GM18505 (cell line): ENCODE data around the gene ASB16.
"Not testable (repeated sequence)": the region's sequence is repeated elsewhere in the genome, so short reads cannot be mapped to it uniquely, and the experiment has no call there.

Experiments
- ATAC-seq: cut with Tn5 transposase; IDR thresholded peaks from one replicate; pipeline ENCODE4 v1.9.1; 2021; ENCODE audit not compliant: unreplicated experiment
- POLR2A ChIP-seq: IDR thresholded peaks from 4 replicates; pipeline ENCODE4 v1.6.1; 2011; ENCODE audit warnings: borderline replicate concordance; ENCODE audit not compliant: insufficient read depth, insufficient read length; ENCODE audit errors: extremely low read depth

Gene ASB16, protein sequence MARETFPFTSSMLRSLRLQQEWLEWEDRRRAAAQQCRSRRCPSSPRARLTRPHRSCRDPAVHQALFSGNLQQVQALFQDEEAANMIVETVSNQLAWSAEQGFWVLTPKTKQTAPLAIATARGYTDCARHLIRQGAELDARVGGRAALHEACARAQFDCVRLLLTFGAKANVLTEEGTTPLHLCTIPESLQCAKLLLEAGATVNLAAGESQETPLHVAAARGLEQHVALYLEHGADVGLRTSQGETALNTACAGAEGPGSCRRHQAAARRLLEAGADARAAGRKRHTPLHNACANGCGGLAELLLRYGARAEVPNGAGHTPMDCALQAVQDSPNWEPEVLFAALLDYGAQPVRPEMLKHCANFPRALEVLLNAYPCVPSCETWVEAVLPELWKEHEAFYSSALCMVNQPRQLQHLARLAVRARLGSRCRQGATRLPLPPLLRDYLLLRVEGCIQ

DNA sequence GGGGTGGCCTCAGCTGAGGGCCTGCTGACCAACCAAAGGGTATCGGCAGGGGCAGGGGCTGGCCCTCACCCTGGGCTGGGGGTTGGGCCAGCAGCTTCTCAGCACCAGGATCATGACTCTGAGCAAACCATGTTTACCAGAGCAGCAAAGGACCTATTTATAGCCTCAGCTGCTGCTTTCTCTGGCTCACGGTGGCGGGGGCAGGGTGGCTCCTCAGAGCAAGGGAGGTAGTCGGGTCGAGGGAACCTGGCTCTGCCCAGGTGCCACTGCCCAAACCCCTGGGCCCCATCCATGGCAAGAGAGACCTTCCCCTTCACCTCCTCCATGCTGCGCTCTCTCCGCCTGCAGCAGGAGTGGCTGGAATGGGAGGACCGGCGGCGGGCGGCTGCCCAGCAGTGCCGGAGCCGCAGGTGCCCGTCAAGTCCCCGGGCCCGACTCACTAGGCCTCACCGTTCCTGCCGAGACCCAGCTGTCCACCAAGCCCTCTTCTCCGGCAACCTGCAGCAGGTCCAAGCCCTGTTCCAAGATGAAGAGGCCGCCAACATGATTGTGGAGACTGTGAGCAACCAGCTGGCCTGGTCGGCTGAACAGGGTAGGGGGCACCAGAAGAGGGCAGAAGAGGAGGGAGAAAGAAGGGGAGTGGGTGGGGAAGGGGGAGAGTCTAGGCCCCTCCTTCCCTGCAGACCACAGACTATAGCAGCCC is at the start of gene ASB16:
TSS of gene ASB16 (plus strand) at position 206 of the 703 bp plus-strand sequence. CDS start at position 292, 86 bp downstream.
- TF ChIP-seq POLR2A: no peak
- no peak for ATAC-seq

DNA sequence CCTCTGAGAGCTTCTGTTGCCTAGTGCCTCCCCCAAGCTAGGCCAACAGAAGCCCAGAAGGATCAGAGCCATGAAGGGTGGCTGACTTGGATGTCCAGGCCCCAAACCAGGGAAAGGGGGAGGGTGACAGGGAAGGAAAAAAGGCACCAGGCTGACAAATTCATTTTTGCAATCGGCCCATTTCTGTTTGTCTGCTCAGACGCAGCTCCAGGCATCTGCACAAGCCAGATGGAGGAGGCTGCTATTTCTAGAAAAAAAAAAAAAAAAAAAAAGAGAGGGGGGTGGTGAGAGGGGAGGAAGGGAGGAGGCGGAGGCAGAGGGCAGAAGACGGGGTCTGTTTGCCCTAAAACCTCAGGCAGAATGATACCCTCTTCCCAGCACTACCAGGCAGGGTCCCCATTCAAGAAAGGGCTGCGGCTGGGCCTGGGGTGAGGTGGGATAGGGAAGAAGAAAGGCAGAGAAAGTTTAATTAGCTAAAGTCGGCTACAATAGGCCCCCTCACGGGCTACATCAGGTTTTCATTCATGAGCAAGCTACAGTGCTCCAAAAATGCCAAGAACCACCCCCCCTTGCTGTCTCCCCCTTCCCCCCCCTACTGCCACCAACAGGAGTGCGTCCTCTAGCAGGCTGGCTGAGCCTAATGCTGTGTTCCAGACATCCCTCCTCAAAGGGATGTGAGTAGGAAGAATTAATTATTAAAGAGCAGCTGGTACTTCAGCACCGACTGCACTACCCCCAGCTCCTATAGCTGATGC is 49.5 kb upstream of the ASB16 start:
- no peak for TF ChIP-seq POLR2A
- ATAC-seq: no peak

DNA sequence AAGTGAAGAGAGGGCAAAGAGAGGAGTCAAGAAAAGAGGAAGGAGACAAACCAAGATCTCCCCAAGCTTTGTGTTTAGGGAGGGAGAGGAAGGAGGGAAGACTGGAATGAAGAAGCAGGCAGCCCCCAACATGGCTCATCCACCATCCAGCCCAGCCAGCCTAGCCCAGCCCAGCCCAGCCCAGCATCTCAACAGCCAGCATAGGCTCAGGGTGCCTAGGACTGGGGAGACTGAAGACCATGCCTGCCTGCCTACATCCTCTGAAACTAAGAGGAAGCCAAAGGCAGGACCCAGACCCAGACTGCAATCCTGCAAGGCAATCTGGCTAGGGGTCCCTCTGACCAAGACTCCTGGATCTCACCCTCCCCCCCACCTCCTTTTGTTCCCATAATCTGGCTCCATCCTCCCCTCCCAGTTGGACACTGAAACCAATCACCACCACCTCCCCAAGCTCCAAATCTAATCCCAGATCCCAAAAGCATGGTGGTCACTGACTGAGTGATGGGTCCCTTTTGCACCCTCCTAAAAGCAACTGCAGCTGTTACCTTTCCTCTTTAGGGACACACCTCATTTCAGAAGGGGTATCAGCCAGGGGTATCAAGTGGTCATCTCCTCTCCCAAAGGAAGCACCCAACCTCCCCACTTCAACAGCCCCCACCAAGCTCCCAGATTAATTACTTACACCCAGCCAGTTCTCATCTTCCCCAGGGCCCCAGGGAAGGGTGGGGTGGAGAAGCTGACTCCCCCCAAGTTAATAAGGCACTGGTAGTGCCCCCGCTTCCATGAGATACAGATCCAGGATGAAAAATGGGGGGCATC is 48.3 kb upstream of the ASB16 start:
- TF ChIP-seq POLR2A: no peak

DNA sequence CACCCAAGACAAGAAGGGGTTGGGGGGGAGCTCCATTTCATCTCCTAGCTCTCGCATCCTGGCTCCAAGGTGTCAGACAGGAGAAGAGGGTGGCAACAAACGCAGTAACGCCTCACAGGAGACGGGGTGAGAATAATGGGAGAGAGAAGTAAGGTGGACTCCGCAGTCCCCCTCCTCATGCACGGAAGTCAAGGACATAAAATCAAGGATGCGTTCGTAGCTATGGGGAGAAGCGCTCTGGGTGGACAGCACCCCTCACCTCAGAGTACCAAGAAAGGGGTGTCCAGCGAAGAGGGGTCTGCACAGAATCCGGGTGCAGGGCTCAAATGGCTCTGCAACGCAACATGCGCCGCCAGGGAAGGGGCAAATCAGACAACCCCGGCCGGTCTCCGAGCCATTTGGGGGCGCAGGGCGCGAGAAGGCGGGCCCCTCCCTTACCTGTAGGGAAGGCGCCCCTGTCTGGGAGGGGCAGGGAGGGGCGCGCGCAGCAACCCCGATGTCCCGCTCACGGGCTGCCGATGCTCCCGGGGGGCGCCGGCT is 47.6 kb upstream of the ASB16 start:
- TF ChIP-seq POLR2A: no peak
- ATAC-seq: peak; percentile 18

More for the DNA sequence above, 48.3 kb upstream of the ASB16 start:
- no peak for ATAC-seq

DNA sequence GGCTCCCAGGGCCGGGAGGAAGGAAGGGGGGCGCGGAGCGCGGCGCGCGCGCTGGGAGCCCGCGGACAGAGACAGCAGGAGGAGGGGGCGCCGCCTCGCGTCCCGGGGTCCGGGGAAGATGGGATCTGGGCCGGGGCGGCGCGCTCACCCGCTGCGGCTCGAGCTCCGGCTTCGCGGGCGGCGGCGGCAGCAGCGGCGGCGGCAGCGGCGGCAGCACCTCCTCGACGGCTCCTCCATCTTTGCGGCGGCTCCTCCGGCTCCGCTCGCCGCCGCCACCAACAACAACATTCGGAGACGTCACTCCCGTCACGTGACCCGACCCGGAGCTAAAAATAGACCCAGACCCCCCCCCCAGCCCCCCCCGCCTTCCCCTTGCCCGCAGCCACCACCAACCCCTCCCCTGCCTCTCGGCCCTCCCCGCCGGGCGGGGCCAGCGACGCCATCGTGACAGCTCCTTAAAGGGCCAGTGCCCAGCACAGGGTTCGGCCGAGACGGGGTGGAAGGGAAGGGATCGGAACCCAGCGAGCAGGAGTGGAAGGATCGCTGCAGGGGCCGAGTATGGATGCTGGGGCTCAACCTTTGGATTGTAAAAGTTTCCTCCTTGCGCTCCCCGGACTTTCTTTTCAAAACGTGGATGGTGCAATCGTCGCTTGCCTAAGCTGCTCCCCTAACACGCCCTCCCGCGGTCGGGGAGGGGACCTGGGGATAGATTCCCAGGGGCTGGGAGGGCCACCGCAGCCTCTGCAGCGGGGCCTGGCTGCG is 47.0 kb upstream of the ASB16 start, which contains the start of gene HDAC5:
TSS of gene HDAC5 (minus strand) at position 286 of the 762 bp plus-strand sequence. CDS start 6,126 bp downstream, outside the sequence.
- peak; percentile 89 for ATAC-seq
- TF ChIP-seq POLR2A: peak; percentile 54

DNA sequence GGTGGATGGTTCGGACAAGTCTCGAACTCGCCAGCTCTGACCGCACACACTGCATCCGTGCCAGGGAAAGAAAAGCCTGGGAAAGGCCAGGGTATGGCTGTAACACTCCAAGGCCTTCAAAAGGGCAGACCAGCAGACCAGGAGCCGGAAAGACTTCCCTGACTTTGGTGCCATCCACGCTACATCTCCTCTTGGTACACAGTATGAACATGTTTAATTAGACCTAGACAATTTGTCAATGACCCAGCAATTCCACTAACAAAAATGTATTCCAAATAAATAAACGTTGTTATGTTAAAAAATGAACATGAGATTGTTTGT is 46.4 kb upstream of the ASB16 start:
- no peak for TF ChIP-seq POLR2A
- ATAC-seq: no peak

DNA sequence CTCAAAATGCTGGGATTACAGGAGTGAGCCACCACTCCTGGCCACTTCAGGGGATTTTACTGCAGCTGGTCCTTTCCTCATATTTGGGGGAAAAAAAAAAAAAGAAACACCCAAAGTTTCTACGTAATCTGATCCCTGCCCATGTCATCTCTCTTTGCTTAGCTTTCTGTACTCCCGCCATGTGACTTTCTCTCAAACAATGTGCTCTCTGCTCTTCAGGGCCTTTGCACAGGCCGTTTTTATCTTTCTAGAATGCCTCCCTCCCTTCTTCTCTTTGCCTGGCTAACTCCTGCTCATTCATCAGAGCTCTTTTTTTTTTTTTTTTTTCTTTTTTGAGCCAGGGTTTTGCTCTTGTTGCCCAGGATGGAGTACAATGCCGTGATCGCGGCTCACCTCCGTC is 42.1 kb upstream of the ASB16 start:
- ATAC-seq: no peak
- no peak for TF ChIP-seq POLR2A

DNA sequence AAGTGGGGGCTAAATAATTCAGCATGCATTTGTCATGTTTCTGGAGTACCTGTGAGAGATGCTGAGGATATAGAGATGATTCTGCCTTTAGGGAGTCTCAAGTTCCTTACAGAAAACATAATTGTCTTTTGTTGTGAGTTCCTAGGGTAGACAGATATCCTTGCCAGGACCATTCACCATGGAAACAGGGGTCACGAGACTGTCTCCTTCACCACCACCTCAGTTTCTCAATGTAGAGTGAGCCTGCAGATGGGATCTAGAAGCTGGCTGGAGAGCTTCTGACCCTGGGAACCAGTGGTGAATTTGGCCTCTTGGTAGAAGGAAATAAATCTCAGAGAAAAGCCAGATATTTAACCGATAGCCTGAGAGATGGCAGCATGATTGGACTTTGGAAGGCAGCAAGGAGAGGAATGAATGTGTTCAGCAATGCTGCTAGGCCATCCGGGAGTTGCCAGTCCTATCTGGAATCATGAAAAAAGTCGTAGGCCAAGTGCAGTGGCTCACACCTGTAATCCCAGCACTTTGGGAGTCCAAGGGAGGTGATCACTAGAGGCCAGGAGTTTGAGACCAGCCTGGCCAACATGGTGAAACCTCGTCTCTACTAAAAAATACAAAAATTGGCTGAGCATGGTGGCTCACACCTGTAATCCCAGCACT is 39.7 kb upstream of the ASB16 start:
- ATAC-seq: no peak

DNA sequence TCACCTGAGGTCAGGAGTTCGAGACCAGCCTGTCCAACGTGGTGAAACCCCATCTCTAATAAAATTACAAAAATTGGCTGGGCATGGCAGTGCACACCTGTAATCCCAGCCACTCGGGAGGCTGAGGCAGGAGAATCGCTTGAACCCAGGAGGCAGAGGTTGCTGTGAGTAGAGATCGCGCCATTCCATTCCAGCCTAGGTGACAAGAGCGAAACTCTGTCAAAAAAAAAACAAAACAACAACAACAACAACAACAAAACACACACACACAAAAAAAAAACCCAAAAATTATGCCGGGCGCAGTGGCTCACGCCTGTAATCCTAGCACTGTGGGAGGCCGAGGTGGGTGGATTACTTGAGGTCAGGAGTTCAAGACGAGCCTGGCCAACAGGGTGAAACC is 39.1 kb upstream of the ASB16 start:
- not testable (repeated sequence) for ATAC-seq

More for the DNA sequence above, 39.7 kb upstream of the ASB16 start:
- TF ChIP-seq POLR2A: no peak

DNA sequence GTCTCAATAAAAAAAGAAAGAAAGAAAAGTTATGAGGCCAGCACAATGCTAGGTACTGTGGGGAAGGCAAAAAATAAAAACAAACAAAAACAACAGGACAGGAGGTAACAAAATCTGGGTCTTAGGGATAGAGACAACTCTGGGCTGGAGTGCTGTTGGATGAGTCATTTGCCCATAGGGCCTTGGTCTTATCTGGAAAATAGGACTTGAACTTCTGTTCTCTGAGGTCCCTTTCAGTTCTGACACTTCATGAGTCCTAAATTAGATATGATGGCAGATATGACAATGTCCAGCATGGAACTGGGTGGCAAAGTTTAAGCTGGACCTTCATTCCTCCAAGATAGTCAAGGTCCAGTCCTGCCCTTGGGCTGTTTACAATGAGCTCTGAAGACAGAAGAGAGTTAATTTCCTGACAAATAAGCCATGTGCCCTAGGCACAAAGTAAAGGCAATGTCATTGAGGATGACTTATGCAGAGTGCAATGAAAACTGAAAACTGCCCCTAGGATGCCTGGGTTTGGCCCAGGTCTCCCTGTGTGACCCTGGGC is 38.2 kb upstream of the ASB16 start:
- no peak for ATAC-seq
- no peak for TF ChIP-seq POLR2A

DNA sequence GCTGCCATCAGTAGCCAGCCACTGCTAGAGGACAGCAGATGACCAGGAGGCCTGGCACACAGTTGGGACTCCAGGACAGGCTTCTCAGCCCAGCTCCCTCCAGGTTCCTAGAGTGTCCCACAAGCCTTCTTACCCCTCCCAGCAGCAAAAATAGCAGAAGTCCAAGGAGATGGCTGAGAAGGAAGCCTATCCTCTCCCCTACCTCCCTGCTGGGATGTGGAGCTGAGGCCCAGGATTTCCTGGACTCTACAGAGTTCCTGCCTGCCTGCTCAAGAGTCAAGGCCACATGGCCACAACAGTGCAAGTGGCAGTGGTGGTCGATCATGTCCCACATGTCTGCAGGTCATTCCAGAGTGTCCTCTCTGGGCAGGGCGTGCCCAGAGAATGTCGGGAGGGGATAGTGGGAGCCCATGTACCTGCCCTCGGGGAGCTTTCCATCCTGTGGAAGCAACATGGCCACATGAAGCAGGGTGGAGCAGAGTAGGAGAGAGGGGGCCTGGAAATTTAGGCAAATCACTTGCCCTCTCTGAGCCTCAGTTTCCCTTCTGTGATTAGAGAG is 36.5 kb upstream of the ASB16 start:
- no peak for ATAC-seq
- no peak for TF ChIP-seq POLR2A
